Hepatocyte (in vitro differentiated cells): ENCODE measurements around the gene CMTM6.

Source experiments
- EZH2 ChIP-seq: fragments of 200-600 bp; sonication (generic); IDR thresholded peaks from 2 replicates; pipeline ENCODE4 v1.6.1; 2016; ENCODE audit warnings: antibody characterized with exemption, mild to moderate bottlenecking, borderline replicate concordance
- EZH2phosphoT487 ChIP-seq: fragments of 200-600 bp; sonication (generic); IDR thresholded peaks from one replicate; pipeline ENCODE4 v1.6.1; 2018; ENCODE audit warnings: antibody characterized with exemption, mild to moderate bottlenecking, low read depth, moderate library complexity; ENCODE audit not compliant: unreplicated experiment, severe bottlenecking
- TF ChIP-seq, protein P1 (sequence below): fragments of 200-600 bp; sonication (generic); IDR thresholded peaks from 2 replicates; pipeline ENCODE4 v1.5.1; 2016; ENCODE audit warnings: antibody characterized with exemption, mild to moderate bottlenecking; ENCODE audit not compliant: poor library complexity

DNA sequence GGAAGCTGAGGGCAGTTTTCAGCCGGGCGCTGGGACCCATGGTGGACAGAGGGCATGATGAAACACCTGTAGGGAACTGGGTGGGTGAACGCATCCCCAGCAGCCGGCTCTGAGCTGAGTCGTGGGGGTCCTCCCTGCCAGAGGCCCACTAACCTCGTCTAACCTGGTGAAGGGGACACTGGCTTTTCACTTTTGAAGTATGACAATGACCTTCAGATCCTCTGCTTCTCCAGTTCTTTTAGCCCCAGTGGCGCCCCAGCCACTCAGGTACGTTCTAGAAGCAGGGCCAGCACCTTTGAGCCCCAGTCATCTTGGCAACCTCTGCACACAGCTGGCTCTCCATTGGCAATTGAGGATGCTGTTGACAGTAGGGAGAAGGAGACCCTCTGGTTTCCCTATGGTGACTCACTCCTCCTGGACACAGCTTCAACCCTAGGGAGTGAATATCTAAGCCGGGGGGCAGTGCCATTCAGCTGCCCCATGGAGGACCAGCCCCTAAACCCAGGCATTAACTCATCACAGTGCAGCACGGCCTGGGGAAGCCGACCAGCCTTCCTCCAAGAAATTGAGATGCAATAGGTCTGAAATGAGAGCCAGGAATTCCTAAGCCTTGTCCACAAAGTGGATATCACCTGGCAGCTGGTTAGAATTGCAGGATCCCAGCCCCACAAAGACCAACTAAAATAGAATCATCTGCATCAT, 46.1 kb downstream of the CMTM6 start:
- TF ChIP-seq, protein P1, sequence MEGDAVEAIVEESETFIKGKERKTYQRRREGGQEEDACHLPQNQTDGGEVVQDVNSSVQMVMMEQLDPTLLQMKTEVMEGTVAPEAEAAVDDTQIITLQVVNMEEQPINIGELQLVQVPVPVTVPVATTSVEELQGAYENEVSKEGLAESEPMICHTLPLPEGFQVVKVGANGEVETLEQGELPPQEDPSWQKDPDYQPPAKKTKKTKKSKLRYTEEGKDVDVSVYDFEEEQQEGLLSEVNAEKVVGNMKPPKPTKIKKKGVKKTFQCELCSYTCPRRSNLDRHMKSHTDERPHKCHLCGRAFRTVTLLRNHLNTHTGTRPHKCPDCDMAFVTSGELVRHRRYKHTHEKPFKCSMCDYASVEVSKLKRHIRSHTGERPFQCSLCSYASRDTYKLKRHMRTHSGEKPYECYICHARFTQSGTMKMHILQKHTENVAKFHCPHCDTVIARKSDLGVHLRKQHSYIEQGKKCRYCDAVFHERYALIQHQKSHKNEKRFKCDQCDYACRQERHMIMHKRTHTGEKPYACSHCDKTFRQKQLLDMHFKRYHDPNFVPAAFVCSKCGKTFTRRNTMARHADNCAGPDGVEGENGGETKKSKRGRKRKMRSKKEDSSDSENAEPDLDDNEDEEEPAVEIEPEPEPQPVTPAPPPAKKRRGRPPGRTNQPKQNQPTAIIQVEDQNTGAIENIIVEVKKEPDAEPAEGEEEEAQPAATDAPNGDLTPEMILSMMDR: no peak
- TF ChIP-seq EZH2 (no peak), EZH2phosphoT487 (no peak)
